PC-9 (cell line): ENCODE results near the gene AQR.
"Not testable (repeated sequence)": the region's sequence is repeated elsewhere in the genome, so short reads cannot be mapped to it uniquely, and the experiment has no call there.

Experiments
- EZH2 ChIP-seq: fragments of 200-600 bp; sonication (generic); IDR thresholded peaks from 2 replicates; pipeline ENCODE4 v1.8.0; 2017; ENCODE audit warnings: antibody characterized with exemption, low read depth
- TF ChIP-seq, protein P1 (sequence below): fragments of 200-600 bp; sonication (generic); conservative IDR thresholded peaks from 2 replicates; pipeline ENCODE4 v1.6.1; 2017; ENCODE audit warnings: mixed run types, antibody characterized with exemption, mild to moderate bottlenecking, moderate library complexity

GRCh38 chr15:34807241-34807640 is 162.3 kb downstream of the AQR start:
- TF ChIP-seq EZH2 = not testable (repeated sequence)
- TF ChIP-seq, protein P1, sequence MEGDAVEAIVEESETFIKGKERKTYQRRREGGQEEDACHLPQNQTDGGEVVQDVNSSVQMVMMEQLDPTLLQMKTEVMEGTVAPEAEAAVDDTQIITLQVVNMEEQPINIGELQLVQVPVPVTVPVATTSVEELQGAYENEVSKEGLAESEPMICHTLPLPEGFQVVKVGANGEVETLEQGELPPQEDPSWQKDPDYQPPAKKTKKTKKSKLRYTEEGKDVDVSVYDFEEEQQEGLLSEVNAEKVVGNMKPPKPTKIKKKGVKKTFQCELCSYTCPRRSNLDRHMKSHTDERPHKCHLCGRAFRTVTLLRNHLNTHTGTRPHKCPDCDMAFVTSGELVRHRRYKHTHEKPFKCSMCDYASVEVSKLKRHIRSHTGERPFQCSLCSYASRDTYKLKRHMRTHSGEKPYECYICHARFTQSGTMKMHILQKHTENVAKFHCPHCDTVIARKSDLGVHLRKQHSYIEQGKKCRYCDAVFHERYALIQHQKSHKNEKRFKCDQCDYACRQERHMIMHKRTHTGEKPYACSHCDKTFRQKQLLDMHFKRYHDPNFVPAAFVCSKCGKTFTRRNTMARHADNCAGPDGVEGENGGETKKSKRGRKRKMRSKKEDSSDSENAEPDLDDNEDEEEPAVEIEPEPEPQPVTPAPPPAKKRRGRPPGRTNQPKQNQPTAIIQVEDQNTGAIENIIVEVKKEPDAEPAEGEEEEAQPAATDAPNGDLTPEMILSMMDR = not testable (repeated sequence)
